HL-60 (cell line): ENCODE measurements around the gene MAMSTR.

ENCODE experiments used
- DNase-seq, 2 experiments: peaks; one replicate each; pipeline ENCODE4 v3.0.0-alpha.2; 2010 to 2020; ENCODE audit warnings: low read depth in 1 of 2, low spot score in 1 of 2
- H3K27ac ChIP-seq: fragments of 250-450 bp; sonication (Bioruptor Pico); replicated peaks from 2 replicates; pipeline ENCODE4 v1.5.1; 2020; ENCODE audit warnings: mild to moderate bottlenecking, moderate library complexity
- H3K27me3 ChIP-seq: fragments of 250-450 bp; sonication (Bioruptor Pico); 2 replicates; pipeline ENCODE4 v1.5.1; 2021; ENCODE audit warnings: mild to moderate bottlenecking, moderate library complexity; ENCODE audit not compliant: insufficient read depth, poor library complexity, severe bottlenecking
- H3K4me3 ChIP-seq: replicated peaks from 2 replicates; pipeline ENCODE4 v1.5.1; 2011; ENCODE audit warnings: mild to moderate bottlenecking, control low read depth, low read length; ENCODE audit not compliant: insufficient read depth
- CTCF ChIP-seq: IDR thresholded peaks from one replicate; pipeline ENCODE4 v1.5.1; 2011; ENCODE audit warnings: low read length, control low read depth, inconsistent platforms; ENCODE audit not compliant: insufficient read depth
- GABPA ChIP-seq: IDR thresholded peaks from 2 replicates; pipeline ENCODE4 v1.6.1; 2012; ENCODE audit warnings: low read depth
- POLR2AphosphoS5 ChIP-seq: IDR thresholded peaks from 2 replicates; pipeline ENCODE4 v1.6.1; 2012; ENCODE audit warnings: low read depth
- REST ChIP-seq: IDR thresholded peaks from 2 replicates; pipeline ENCODE4 v1.6.1; 2012; ENCODE audit warnings: low read depth; ENCODE audit not compliant: insufficient replicate concordance
- SPI1 ChIP-seq: IDR thresholded peaks from 2 replicates; pipeline ENCODE4 v1.6.1; 2012; ENCODE audit warnings: low read depth, mild to moderate bottlenecking, borderline replicate concordance

MAMSTR gene

GRCh38 chr19:48737360-48737998 is 18.0 kb upstream of the MAMSTR start:
- Histone ChIP-seq H3K4me3 (no peak overlapping the region), H3K27ac (no peak overlapping the region), H3K27me3 (peaks cover 8% of the 10 kb centered on the region)
- no peak for DNase-seq
- TF ChIP-seq REST (no peak), POLR2AphosphoS5 (no peak), CTCF (no peak), SPI1 (no peak), GABPA (no peak)

- peaks cover 5% of the 10 kb centered on the region for H3K27me3 ChIP-seq
- no peak overlapping the region for H3K4me3 ChIP-seq
- DNase-seq: no peak
- no peak overlapping the region for H3K27ac ChIP-seq
- TF ChIP-seq SPI1: no peak
- TF ChIP-seq REST: no peak
- TF ChIP-seq GABPA: no peak
- TF ChIP-seq POLR2AphosphoS5: no peak
Measured at GRCh38 chr19:48735031-48735615, 15.6 kb upstream of the MAMSTR start.

GRCh38 chr19:48734625-48735024 is 15.1 kb upstream of the MAMSTR start:
- no peak for TF ChIP-seq REST
- no peak for TF ChIP-seq SPI1
- TF ChIP-seq POLR2AphosphoS5: no peak
- no peak for TF ChIP-seq GABPA
- no peak for TF ChIP-seq CTCF
- Histone ChIP-seq H3K27ac (no peak overlapping the region), H3K27me3 (no peaks in the 10 kb centered on the region), H3K4me3 (no peak overlapping the region)
- no peak for DNase-seq
